ENCODE results near the gene SCYL1. TPM values are rescaled to one million over a fixed set of nuclear protein-coding genes. Genes with fewer than 3 reads are reported as not detected.

Gene SCYL1
- total RNA-seq, 1 donor from 2014 or later, result 75.7 TPM

DNA sequence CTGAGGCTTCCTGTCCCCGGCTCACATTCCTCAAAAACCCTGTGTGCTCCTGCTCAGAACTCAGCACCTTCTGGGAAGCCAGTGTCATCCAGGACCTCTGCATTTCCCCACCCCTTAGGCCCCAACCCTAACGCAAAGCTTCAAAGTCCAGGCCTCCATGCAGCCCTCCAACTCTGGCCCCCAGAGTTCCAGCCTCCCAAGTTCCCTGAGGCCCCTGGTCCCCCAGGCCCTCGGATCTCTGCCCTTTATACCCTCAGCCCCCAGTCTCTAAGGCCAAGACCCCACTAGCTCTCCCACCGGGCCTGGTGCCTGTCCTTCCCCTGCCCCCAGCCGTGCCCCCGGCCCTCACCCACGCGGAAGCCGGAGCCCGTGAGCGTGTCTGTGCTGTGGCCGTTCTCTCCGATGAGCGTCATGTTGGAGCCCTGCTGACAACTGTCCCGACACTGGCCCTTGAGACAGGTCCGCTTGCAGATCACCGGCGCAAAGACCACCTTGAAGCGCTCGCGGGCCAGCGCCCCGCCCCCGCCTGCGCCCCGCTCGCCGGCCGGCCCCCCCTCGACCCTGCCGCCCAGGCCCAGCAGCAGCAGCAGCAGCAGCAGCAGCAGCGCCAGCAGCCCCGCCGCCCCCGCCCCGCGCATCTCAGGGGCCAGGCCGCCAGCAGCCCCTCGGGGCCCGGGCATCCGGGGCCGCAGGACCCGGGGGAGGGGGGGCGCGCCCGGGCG, 32.6 kb downstream of the SCYL1 start:
- Mint-ChIP-seq H3K4me3 (peak overlapping the region; percentile 79), H3K9me3 (no peaks in the 10 kb centered on the region), H3K36me3 (ENCODE audit: low read depth) (no peaks in the 10 kb centered on the region), H3K27ac (peak overlapping the region; percentile 72), H3K27me3 (peaks cover 4% of the 10 kb centered on the region), H3K4me1 (peaks cover 33% of the 10 kb centered on the region)
- POLR2A ChIA-PET, result interaction anchor here (0.8 to 1.9 kb wide), 5 partner anchors 9 to 21 kb away, joined by 3 to 7 read pairs (median 3); partner anchors contain the start of gene ZNRD2
- CTCF ChIA-PET, result interaction anchor here (1.4 kb wide), 1 partner anchor 16 kb away, joined by 3 read pairs; no protein-coding TSS in a partner anchor
- ATAC-seq (ENCODE audit: low read depth), result peak; percentile 36
- no peak for DNase-seq
- intact Hi-C loops (cut with micrococcal nuclease), result loop anchor here (1.0 to 2.0 kb wide), 3 partner anchors 11 to 17 kb away; partner anchors contain the start of gene ZNRD2
- TF ChIP-seq, protein P1, sequence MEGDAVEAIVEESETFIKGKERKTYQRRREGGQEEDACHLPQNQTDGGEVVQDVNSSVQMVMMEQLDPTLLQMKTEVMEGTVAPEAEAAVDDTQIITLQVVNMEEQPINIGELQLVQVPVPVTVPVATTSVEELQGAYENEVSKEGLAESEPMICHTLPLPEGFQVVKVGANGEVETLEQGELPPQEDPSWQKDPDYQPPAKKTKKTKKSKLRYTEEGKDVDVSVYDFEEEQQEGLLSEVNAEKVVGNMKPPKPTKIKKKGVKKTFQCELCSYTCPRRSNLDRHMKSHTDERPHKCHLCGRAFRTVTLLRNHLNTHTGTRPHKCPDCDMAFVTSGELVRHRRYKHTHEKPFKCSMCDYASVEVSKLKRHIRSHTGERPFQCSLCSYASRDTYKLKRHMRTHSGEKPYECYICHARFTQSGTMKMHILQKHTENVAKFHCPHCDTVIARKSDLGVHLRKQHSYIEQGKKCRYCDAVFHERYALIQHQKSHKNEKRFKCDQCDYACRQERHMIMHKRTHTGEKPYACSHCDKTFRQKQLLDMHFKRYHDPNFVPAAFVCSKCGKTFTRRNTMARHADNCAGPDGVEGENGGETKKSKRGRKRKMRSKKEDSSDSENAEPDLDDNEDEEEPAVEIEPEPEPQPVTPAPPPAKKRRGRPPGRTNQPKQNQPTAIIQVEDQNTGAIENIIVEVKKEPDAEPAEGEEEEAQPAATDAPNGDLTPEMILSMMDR (IDR thresholded peaks at IDR 0.05), result no peak

DNA sequence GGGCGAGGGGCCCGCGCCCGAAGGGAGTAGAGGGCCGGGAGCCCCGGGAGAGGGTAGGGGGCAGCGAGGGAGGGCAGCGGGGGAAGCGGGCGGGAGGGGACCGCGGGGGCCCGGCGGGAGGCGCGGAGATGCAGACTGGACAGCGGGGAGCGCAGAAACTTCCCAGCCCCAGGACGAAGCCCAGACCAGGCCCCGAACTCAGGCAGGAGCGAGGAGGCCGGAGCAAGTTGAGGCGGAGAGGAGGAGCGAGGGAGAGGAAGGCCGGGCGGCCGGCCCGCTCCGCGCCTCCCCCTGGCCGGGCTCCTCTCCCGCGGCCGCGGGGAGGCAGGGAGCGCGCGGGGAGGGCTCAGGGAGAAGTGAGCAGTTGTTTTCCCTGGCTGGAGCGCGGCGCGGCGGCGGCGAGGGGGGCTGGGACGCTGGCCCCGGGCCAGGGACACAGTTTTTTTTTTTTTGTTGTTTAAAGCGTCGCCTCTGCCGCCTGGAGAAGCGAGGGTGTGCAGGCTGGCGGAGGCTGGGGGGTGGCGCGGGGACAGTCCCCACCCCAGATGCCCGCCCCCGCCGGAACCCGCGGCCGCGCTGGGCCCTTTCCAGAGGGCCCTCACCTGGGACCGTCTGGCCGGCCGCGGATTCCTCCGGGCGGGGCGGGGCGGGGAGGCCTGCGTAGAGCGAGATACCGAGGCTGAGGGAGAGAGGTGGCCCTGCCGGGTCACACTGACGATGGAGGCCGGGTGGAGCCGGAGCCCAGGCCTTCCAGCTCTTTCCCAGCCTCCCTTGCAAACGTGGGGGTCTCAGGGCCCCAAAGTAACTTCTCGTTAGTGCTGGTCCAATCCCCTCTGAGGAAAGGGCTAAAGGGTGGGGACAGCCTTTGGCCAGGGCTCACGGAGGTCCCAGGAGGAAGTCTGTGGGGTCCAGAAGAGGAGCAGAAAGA, 33.4 kb downstream of the SCYL1 start, which contains the start of gene LTBP3:
LTBP3 (minus strand) TSS at position 358 of the 928 bp plus-strand sequence. CDS start 400 bp downstream, outside the sequence.
- peaks cover 4% of the 10 kb centered on the region for H3K27me3 Mint-ChIP-seq
- peaks cover 29% of the 10 kb centered on the region for H3K4me1 Mint-ChIP-seq
- no peaks in the 10 kb centered on the region for H3K9me3 Mint-ChIP-seq
- H3K4me3 Mint-ChIP-seq, result peak within 1 kb of the TSS; percentile 79
- no peaks in the 10 kb centered on the region for H3K36me3 Mint-ChIP-seq (ENCODE audit: low read depth)
- ChIA-PET POLR2A (interaction anchor here (0.6 to 2.1 kb wide), 5 partner anchors 12 to 1286 kb away, joined by 4 to 10 read pairs (median 5); partner anchors contain the start of genes EHBP1L1 and ZNRD2), CTCF (interaction anchor here (0.7 to 1.6 kb wide), 2 partner anchors 12 to 16 kb away, joined by 3 to 4 read pairs; partner anchors contain the start of gene ZNRD2)
- intact Hi-C loops (cut with micrococcal nuclease), result loop anchor here (1.0 to 2.0 kb wide), 3 partner anchors 12 to 17 kb away; partner anchors contain the start of gene ZNRD2
- H3K27ac Mint-ChIP-seq, result peak within 1 kb of the TSS; percentile 72
- ATAC-seq (ENCODE audit: low read depth), result peak; percentile 61
- DNase-seq, result peak; percentile 44
- TF ChIP-seq, protein P1 (IDR thresholded peaks at IDR 0.05), result no peak

DNA sequence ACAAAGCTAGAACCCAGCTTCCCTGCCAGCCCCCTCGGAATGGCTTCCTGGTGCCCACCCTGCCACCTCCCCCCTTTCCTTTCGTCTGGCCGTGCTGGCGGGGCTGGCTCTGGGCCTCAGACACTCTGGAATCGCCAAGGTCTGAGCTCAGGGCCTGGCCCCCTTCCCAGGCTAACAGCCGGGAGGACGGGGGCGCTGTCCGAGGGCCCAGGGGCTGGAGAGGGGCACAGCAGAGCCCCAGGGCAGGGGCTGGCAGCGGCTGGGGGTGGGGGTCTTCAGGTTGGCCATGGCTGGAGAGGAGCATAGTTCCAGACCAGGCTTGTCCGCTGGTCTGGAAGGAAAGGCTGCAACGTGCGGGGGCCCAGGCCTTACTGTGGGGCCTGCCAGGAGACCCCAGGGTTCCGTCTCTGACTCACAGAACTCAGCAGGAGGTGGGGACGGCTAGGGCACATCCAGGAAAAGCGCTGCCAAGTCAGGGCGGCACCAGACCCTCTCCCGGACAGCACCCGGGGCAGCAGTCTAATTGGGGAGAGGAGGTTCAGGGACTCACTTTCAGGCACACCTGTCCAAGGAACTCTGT, 34.1 kb downstream of the SCYL1 start:
- Mint-ChIP-seq H3K4me1 (peaks cover 30% of the 10 kb centered on the region), H3K4me3 (peak overlapping the region; percentile 56), H3K27ac (no peak overlapping the region), H3K9me3 (no peaks in the 10 kb centered on the region), H3K36me3 (ENCODE audit: low read depth) (no peaks in the 10 kb centered on the region), H3K27me3 (peaks cover 4% of the 10 kb centered on the region)
- POLR2A ChIA-PET, result interaction anchor here (0.6 to 2.1 kb wide), 6 partner anchors 12 to 1287 kb away, joined by 3 to 10 read pairs (median 5); partner anchors contain the start of genes EHBP1L1 and ZNRD2
- CTCF ChIA-PET, result interaction anchor here (0.7 to 1.6 kb wide), 3 partner anchors 11 to 19 kb away, joined by 3 to 4 read pairs (median 3); partner anchors contain the start of gene ZNRD2
- TF ChIP-seq, protein P1 (IDR thresholded peaks at IDR 0.05), result no peak
- intact Hi-C loops (cut with micrococcal nuclease), result loop anchor here (1.0 to 2.0 kb wide), 3 partner anchors 11 to 18 kb away; partner anchors contain the start of gene ZNRD2
- no peak for DNase-seq
- ATAC-seq (ENCODE audit: low read depth), result no peak

DNA sequence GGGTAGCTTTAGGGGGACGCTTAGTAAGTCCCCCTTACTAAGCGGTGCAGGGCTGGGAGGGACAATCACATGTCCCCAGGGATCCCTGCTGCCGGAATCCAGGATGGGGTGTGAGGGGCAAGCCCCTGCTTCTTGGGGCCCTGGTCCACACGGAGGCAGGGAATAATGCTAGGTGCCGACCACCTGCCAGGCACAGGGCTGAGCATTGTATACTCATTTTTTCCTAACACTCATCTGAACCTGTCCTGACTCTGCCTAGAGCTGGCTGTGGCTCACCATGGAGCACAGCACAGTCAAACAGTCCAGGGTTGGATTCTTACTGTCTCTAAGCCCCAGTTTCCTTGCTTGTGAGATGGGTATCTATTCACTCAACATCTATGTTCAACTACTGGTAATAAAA, 34.7 kb downstream of the SCYL1 start:
- no peak for ATAC-seq (ENCODE audit: low read depth)
- H3K4me1 Mint-ChIP-seq, result peaks cover 26% of the 10 kb centered on the region
- H3K4me3 Mint-ChIP-seq, result peak overlapping the region; percentile 32
- no peak overlapping the region for H3K27ac Mint-ChIP-seq
- DNase-seq, result no peak
- intact Hi-C loops (cut with micrococcal nuclease), result loop anchor here (2.0 kb wide), 1 partner anchor 19 kb away; no protein-coding TSS in a partner anchor
- TF ChIP-seq, protein P1 (IDR thresholded peaks at IDR 0.05), result no peak
- ChIA-PET POLR2A (interaction anchor here (0.8 to 2.1 kb wide), 7 partner anchors 11 to 78 kb away, joined by 3 to 13 read pairs (median 5); partner anchors contain the start of genes EHBP1L1 and ZNRD2), CTCF (interaction anchor here (0.7 to 1.6 kb wide), 4 partner anchors 11 to 20 kb away, joined by 3 to 4 read pairs (median 3); partner anchors contain the start of gene ZNRD2)
- H3K27me3 Mint-ChIP-seq, result peaks cover 4% of the 10 kb centered on the region
- H3K9me3 Mint-ChIP-seq, result no peaks in the 10 kb centered on the region
- H3K36me3 Mint-ChIP-seq (ENCODE audit: low read depth), result no peaks in the 10 kb centered on the region

All from activated B cell treated with CpG ODN at 0.5 μM for 24 hours (primary cell).